Measurements from ENCODE around the gene CAMSAP3. TPM values are rescaled to one million over a fixed set of nuclear protein-coding genes. Genes with fewer than 3 reads are reported as not detected.
"Not testable (repeated sequence)": the region's sequence is repeated elsewhere in the genome, so short reads cannot be mapped to it uniquely, and the experiment has no call there.

The CAMSAP3 gene
- total and polyA plus RNA-seq, 2 experiments from 2014 or later: 22.8 to 58.5 TPM

GRCh38 chr19:7575434-7576040 lies 20.1 kb upstream of the CAMSAP3 start:
- H3K4me2 ChIP-seq: no peak overlapping the region
- no peaks in the 10 kb centered on the region for H3K9me3 ChIP-seq (ENCODE audit: low read depth)
- TF ChIP-seq EZH2 (IDR thresholded peaks at IDR 0.05; ENCODE audit: borderline replicate concordance): no peak
- no peak for DNase-seq (ENCODE audit: low spot score)
- no peaks in the 10 kb centered on the region for H3K4me1 ChIP-seq (ENCODE audit: insufficient read depth)
- H3K27me3 ChIP-seq: no peaks in the 10 kb centered on the region
- no peaks in the 10 kb centered on the region for H4K20me1 ChIP-seq (ENCODE audit: insufficient read depth, poor library complexity, severe bottlenecking)
- H3K4me3 ChIP-seq: no peak overlapping the region
- no peaks in the 10 kb centered on the region for H3K79me2 ChIP-seq
- 86% methylated on average over 9 of the region's 9 CpGs for WGBS (ENCODE audit: low lambda C conversion rate, missing lambda C conversion rate)
- no peak overlapping the region for H2AFZ ChIP-seq
- H3K27ac ChIP-seq: no peak overlapping the region
- no peaks in the 10 kb centered on the region for H3K36me3 ChIP-seq (replicated peaks; ENCODE audit: insufficient read depth, low read depth)
- H3K9me2 ChIP-seq (replicated peaks; ENCODE audit: insufficient read depth): no peaks in the 10 kb centered on the region

GRCh38 chr19:7577422-7577821 lies 18.2 kb upstream of the CAMSAP3 start:
- H3K4me1 ChIP-seq (ENCODE audit: insufficient read depth); H3K4me3 ChIP-seq; H3K9me2 ChIP-seq (replicated peaks; ENCODE audit: insufficient read depth); H3K27me3 ChIP-seq; H3K27ac ChIP-seq; H3K9me3 ChIP-seq (ENCODE audit: low read depth); H3K79me2 ChIP-seq; H3K36me3 ChIP-seq (replicated peaks; ENCODE audit: insufficient read depth, low read depth); DNase-seq (ENCODE audit: low spot score); H3K4me2 ChIP-seq; H4K20me1 ChIP-seq (ENCODE audit: insufficient read depth, poor library complexity, severe bottlenecking); H2AFZ ChIP-seq: not testable (repeated sequence)
- WGBS (ENCODE audit: low lambda C conversion rate, missing lambda C conversion rate): 78% methylated on average over 1 of the region's 1 CpG

GRCh38 chr19:7578127-7578526 lies 17.5 kb upstream of the CAMSAP3 start:
- Histone ChIP-seq H2AFZ (no peak overlapping the region), H3K4me2 (no peak overlapping the region), H3K27me3 (no peaks in the 10 kb centered on the region), H3K9me3 (ENCODE audit: low read depth) (no peaks in the 10 kb centered on the region), H3K79me2 (no peaks in the 10 kb centered on the region), H3K36me3 (replicated peaks; ENCODE audit: insufficient read depth, low read depth) (no peaks in the 10 kb centered on the region), H3K9me2 (replicated peaks; ENCODE audit: insufficient read depth) (no peaks in the 10 kb centered on the region), H3K27ac (no peak overlapping the region), H3K4me3 (no peak overlapping the region), H4K20me1 (ENCODE audit: insufficient read depth, poor library complexity, severe bottlenecking) (no peaks in the 10 kb centered on the region), H3K4me1 (ENCODE audit: insufficient read depth) (no peaks in the 10 kb centered on the region)
- TF ChIP-seq EZH2 (IDR thresholded peaks at IDR 0.05; ENCODE audit: borderline replicate concordance) (no peak), EZH2phosphoT487 (IDR thresholded peaks at IDR 0.05; ENCODE audit: low read depth, severe bottlenecking, unreplicated experiment) (no peak), CTCF (IDR thresholded peaks at IDR 0.05; ENCODE audit: poor library complexity) (no peak)
- WGBS (ENCODE audit: low lambda C conversion rate, missing lambda C conversion rate): 75% methylated on average over 6 of the region's 6 CpGs
- no peak for DNase-seq (ENCODE audit: low spot score)

GRCh38 chr19:7579182-7579581 lies 16.5 kb upstream of the CAMSAP3 start:
- no peak overlapping the region for H3K4me2 ChIP-seq
- H3K27me3 ChIP-seq: no peaks in the 10 kb centered on the region
- no peaks in the 10 kb centered on the region for H3K4me1 ChIP-seq (ENCODE audit: insufficient read depth)
- no peak for DNase-seq (ENCODE audit: low spot score)
- H3K4me3 ChIP-seq: no peak overlapping the region
- H3K9me3 ChIP-seq (ENCODE audit: low read depth): no peaks in the 10 kb centered on the region
- no peak overlapping the region for H2AFZ ChIP-seq
- TF ChIP-seq EZH2phosphoT487 (IDR thresholded peaks at IDR 0.05; ENCODE audit: low read depth, severe bottlenecking, unreplicated experiment) (no peak), CTCF (IDR thresholded peaks at IDR 0.05; ENCODE audit: poor library complexity) (no peak), EZH2 (IDR thresholded peaks at IDR 0.05; ENCODE audit: borderline replicate concordance) (no peak)
- no peaks in the 10 kb centered on the region for H3K36me3 ChIP-seq (replicated peaks; ENCODE audit: insufficient read depth, low read depth)
- H3K9me2 ChIP-seq (replicated peaks; ENCODE audit: insufficient read depth): no peaks in the 10 kb centered on the region
- WGBS (ENCODE audit: low lambda C conversion rate, missing lambda C conversion rate): 79% methylated on average over 6 of the region's 6 CpGs
- no peaks in the 10 kb centered on the region for H4K20me1 ChIP-seq (ENCODE audit: insufficient read depth, poor library complexity, severe bottlenecking)
- H3K79me2 ChIP-seq: no peaks in the 10 kb centered on the region
- no peak overlapping the region for H3K27ac ChIP-seq

Measured in hepatocyte (in vitro differentiated cells).